GM12873 (cell line): ENCODE measurements around the gene GLYATL1.

Source experiments
- CTCF ChIP-seq: IDR thresholded peaks from 2 replicates; pipeline ENCODE4 v1.5.1; 2012; ENCODE audit warnings: low read depth, mild to moderate bottlenecking, moderate library complexity, low read length, control low read depth; ENCODE audit not compliant: insufficient read depth; ENCODE audit errors: missing control alignments

GLYATL1 gene

GRCh38 chr11:58919561-58919960 is 19.7 kb upstream of the GLYATL1 start:
- no peak for TF ChIP-seq CTCF

GRCh38 chr11:58919980-58920379 is 19.3 kb upstream of the GLYATL1 start:
- TF ChIP-seq CTCF: no peak

GRCh38 chr11:58921778-58922390 is 17.4 kb upstream of the GLYATL1 start:
- no peak for TF ChIP-seq CTCF

- TF ChIP-seq CTCF: no peak
These were observed 16.8 kb upstream of the GLYATL1 start for GRCh38 chr11:58922479-58922878.

GRCh38 chr11:58923300-58923788 is 15.9 kb upstream of the GLYATL1 start:
- TF ChIP-seq CTCF: peak; percentile 57

- TF ChIP-seq CTCF: no peak
These were observed 15.1 kb upstream of the GLYATL1 start for GRCh38 chr11:58924230-58924629.

GRCh38 chr11:58926251-58926650 is 13.0 kb upstream of the GLYATL1 start:
- no peak for TF ChIP-seq CTCF

- TF ChIP-seq CTCF: no peak
These were observed 12.6 kb upstream of the GLYATL1 start for GRCh38 chr11:58926695-58927094.
